ENCODE data around the gene IGFBP2.

The IGFBP2 gene

DNA sequence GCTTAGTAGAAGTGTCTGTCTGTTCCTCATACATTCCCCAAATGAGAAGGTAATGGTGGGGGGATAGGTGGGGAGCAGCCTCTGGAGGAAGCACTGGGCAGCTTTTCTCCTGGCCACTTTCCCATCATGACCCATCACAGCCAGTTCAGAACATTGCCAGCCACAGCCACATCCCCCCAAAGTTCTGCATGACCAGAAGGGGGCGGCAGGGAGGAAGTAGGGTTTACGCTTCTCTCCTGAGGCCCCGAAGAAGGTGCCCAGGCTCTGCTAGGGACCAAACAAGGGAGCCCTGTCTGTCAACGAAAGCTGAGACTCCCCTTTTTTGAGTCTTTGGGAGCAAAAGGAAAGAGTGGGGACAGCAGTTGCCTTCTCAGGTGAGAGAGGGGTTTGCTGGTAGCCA is 54.4 kb downstream of the IGFBP2 start:
- DNase-seq (ENCODE audit: low spot score), result no peak

DNA sequence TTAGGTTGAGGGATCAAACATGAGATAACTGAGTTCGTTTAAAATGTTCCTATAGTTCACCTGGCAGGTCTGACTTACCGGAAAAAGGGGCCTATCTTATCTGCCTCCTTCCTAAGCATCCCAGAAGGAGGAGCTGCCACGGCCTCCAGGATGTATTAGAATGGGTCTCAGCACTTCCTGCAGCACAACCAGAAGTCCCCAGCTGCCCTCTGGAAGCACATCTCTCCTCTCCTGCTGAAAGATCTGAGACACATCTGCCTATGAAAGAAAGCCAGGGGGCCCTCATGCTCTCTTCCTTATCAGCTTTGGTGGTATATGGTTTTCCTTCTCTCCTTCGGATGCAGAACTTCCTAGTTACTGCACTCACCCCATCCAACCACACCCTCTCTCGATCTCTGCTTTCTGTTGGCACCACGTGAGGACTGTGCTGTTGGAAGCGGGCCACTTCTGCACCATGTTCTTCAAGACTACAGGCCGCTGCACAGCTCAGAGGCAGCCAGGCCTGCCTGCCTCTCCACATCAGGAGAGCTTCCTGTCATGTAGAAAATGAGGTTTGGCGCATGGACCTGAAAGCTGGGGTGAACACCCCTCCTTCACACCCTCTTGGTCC is 55.6 kb downstream of the IGFBP2 start:
- DNase-seq (ENCODE audit: low spot score), result no peak

DNA sequence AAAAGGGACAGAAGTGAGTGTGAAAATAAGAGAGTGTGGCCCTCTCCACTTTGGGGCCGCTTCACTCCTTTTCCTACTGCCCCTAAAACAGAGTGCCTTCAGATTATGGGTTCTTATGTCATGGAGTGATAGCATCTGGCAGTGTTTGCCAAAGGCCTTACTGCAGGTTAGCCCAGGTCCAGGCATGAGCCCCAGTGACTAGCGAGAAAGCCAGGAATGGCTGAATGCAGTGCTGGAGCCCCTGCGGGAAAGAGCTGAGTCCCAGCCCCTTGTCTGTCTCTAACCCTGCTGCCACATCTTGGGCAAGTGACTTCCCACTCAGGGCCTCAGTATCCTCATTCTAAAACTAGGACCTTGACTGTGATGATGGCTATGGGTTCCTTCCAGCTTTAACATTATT is 56.2 kb downstream of the IGFBP2 start:
- no peak for DNase-seq (ENCODE audit: low spot score)

DNA sequence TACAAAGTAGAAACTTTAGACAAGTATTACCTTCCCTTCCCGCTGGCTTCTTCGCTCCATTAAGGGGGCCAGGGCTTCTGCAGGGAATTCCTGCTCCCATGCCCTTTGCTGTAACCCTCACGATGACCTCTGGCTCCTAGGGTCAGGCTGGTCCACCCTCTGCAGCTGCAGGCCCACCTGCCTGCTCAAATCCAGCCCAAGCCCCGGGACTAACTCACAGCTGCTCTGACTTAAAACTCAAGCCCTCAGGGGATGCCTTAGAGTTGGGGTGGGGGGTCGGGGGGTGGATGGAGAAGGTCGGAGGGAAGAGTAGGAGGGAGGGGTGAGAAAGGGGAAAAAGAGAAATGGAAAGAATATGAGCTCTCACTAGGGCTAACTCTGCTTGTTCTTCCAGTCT is 57.2 kb downstream of the IGFBP2 start:
- no peak for DNase-seq (ENCODE audit: low spot score)

DNA sequence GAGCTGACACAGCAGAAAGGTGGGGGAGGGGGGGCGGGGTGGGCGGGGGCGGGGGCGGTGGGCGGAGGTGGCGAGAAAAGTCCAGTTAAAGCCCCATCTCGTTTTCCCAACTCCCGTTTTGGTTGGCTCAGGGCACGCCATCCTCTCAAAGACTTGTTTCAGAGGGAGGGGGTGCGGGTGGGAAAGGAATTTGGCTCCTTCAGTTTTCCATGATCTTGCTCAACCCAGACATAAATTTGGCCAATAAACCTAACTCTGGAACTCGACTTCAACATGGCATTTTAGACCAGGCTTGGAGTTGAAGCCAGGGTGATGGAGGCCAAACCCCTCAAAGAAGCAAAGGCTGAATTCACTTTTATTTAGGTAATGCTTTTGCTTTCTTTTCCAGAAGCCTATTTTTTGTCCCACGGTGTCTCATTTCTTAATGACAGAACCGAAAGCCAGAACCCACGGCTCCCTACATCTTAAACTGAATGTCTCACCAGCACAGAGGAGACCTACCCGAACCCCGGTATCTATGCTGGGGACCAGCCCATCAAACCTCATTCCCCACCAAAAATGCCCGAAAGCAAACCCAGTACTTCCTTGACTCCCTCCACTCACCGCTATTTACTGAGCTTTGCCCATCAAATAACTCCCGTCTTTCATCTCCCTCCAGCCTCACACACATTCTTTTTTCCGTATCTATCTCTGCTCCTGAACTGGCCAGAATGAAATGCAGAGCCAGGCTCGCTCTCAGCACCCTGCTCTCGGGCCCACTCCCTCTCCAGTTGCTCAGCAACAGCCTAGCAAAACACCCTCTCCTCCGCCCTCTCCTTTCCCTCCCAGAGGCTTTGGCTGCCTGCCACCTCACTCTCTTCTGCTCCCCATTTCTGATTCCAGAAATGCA is 57.9 kb downstream of the IGFBP2 start:
- DNase-seq (ENCODE audit: low spot score), result peak; percentile 95

DNA sequence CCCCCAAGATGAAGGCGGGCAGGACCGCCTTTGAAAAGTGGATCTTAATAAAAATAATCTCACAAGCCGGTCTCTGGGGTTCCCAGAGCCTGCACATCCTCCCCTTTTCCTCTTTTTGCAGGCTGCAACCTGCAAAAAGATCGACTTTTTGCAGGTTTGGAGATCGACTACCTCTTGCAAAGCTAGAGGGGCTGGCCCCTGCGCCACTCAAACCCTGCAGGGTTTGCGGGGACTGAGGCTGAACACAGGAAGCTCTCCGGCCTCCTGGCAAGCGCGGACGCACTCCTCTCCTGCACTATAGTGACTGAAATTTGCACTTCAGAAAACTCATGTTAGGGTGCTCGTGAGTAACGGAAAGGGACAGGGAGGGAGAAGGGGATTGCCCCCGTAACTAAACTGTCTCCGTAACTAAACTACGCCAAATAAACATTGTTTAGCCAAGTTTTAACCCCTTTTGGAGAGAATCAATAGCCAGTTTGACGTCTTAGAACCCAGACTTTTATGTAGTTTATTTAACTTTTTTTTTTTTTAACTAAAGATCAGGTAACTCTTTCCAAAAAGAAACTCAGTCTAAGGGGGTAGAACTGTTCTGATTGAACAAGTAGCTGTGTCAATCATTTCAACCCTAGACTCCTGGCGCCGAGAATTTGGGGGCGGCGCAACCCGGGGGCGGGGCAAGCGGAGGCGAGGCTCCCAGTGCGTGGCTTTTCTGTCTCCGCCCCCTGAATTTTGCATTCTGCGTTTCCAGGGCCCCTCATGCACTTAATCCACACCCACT is 59.6 kb downstream of the IGFBP2 start:
- DNase-seq (ENCODE audit: low spot score), result peak; percentile 85

DNA sequence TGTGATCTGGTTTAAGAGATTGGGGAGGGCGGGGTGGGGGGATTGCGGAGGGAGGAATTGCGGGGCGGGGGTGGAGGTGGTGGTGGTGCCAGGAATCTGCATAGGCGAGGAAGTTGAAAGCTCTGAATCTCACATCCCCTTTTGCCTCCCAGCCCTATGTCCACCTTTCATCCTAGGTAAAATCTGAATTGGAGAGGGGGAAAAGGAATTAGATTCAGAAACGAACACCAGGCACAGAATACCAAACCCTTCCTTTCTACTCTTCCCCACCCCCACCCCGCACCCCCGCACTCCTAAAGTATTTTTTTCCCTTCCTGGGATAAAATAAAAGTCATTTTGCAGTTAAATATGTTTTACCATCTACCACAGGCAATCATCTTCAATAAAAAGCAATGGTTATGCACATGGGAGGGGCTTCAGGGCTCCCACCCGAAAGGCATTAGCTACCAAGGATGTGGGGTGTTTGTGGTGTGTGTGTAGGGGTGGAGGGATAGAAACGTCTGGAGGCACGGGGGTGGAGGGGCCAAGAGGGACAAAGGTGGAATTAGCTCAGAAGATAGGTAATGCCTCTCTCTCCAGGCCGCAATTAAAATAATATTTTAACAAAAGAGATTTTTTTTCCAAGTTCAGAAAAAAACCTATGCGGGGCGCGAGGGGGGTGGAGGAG is 60.3 kb downstream of the IGFBP2 start:
- no peak for DNase-seq (ENCODE audit: low spot score)

DNA sequence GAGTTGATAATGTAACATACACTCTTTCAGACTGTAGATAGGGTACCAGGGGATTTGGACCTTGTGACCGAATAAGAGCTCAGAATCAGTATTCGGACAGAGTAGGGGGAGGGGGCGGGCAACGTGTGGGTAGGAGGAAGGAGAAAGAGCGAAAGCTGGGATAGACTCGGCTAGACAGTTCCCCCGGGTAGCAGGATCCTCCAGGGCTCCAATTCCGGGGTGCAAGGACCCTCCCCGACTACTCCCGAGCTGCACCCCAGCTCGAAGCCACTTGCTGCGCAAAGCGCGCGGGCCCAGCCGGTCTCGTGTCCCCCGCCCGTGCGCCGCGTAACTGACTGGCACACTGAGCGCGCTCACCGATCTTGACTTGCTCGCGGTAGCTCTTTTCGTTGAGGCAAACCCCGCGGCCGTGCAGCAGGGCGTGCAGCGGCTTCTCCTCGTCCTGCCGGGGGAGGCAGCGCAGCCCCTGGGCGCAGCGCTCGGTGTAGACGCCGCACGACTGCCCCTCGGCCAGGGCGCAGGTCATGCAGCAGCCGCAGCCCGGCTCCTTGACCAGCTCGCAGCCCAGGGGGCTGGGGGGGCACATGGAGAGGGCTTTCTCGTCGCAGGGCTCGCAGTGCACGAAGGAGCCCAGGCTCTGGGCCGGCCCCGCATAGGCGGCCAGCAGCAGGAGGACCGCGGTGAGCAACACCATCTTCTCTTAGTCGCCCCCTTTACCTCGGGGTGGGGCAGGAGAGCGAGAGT is 61.0 kb downstream of the IGFBP2 start:
- DNase-seq (ENCODE audit: low spot score), result peak; percentile 49

DNA sequence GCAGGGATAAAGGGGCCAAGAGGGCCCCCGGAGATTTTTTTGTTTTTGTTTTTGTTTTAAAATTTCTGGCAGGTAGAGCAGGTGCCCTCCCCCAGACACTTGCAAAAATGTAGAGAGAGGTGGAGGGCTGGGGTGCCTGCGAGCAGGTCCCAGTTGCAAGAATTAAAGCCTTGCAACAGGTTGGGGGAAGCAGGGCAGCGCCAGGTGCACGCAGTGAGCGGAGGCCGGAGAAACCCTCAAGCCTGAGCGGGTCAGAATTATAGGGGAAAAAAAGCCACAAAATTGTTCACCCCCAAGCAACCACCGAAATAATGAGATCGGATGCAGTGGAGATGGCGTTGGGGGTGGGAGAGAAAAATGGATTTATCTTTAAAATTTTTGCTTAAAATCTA is 61.6 kb downstream of the IGFBP2 start:
- no peak for DNase-seq (ENCODE audit: low spot score)

DNA sequence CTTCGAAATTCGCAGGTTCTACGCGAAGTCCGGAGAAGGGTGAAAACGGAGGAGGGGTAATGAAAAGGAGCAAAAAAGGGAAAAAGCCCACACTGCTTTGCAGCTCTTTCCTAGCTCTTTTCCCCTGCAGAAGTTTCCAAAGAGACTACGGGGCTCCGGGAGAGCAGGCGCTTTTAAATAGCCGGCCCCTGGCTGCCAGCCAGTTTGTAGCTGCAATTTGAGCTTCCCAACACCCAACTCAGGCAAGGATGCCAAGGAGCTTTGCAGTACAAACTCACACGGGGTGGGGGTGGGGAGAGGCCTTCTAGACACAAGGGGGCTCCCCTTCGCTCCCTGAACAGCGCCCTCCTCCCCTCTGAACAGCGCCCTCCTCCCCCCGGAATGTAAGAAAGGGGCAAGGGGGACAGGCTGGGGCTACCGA is 62.2 kb downstream of the IGFBP2 start, which contains the start of gene IGFBP5:
TSS of gene IGFBP5 (minus strand) at position 149 of the 421 bp plus-strand sequence. CDS start 774 bp downstream, outside the sequence.
- peak; percentile 57 for DNase-seq (ENCODE audit: low spot score)

DNA sequence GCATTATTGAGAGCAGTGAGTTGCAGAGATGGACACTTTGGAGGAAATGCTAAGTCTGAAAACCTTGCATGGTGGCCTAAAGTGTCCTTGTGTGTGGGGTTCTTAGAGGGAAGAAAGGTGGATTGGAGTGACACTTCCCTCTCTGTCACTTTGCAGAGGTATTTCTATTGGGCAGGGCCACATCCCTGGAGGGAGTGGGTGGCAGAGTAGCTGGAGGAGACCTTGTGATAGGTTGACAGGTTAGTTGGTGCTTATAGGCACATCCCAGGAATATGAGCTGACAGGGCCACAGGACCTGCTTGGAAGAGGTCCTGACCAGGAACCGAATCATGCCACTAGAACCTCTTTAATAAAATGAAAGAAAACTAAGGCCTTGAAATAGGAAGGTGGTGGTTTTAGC is 63.1 kb downstream of the IGFBP2 start:
- DNase-seq (ENCODE audit: low spot score), result no peak

DNA sequence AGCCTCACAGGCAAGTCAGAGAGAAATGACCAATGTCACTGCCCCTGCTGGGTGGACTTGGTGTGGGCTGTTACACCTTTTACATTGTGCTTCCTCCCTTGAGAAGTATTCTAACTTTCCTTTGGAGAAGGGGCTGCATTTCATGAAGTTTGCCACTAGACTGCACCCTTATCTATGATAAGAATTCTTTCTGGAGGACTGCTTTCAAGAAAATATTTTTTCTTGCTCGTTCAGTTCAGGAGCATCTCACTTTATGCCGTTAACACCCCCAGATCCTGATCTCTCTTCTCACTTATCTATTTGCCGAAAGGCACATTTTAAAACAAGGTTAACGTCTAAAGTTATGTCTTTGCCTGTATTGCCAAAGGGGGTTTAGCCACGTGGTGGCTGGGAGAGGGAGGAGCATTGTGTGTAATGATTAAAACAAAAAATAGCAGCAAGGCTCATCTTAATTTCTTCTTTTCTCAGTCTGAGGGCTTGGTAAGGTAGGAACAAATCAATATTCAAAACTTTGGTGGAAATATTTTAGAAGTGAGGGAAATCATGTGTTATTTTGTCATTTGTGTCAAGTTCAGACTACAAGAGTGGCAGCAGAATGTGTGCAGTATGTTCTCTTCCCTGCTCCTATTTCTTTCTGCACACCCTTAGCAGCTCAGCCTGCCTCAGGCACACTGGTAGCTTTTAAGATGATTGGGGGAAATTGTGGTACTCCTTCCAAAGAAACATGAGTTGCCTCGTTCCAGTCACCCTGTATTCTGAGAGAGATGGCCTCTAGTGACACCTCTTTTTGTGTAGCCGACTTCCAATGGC is 63.7 kb downstream of the IGFBP2 start:
- DNase-seq (ENCODE audit: low spot score), result no peak

DNA sequence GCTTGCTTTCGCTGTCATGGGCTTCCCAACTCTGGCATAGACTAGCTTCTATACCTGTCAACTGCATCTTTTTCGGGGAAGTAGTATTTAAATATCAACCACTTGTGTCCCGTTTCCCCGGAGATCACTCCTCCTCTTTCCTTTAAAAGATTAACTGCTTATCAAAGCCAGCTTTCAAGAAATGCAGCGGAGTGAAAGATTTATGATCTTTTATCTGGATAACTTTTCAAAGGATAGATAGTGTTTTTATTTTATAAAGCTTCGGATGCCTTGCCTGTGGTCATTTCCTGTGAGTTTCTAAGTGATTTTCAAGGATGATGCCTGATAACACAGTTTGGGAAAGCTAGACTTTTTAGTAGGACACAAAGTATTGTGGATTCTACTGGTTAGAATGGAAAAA is 65.1 kb downstream of the IGFBP2 start:
- DNase-seq (ENCODE audit: low spot score), result no peak

DNA sequence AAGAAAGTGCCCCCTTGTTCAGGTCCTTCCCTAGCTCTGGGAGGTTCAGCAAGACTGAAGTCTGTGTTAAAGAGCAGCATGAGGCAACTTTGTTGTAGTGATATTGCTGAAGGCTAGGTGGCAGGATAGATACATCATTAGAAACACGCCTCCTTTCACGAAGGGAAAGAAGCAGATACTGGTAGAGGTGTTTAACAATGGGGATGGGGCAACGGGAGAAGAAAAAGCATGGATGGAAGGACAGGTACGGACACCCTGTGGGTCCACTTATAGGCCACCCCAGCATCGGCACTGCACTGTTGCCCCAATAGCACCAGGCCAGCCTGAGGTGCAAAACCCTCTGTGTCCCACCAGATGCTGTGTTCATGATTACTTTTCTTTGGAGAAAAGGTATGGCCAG is 65.7 kb downstream of the IGFBP2 start:
- no peak for DNase-seq (ENCODE audit: low spot score)

DNA sequence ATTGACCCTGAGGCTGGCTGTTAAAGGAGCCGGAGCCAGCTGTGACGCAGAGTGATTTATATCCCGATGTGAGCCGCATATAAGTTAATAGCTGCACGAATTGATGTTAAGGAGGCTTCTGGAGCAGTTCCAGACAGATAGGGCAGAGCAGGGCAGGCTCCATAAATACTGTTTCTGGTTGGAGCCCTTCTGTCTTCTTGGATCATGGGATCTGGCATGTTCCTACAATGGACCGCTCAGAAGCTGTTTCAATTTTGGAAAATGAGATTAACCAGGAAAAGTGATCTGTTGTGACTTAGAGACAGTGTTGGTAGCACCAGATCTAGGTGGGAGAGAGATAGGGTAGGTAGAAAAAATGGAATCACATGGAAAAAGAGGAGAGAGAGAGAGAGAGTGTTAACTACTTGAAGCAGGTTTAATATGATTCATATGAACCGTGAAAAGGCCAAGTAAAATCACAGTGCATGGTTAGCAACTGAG is 66.9 kb downstream of the IGFBP2 start:
- DNase-seq (ENCODE audit: low spot score), result no peak

DNA sequence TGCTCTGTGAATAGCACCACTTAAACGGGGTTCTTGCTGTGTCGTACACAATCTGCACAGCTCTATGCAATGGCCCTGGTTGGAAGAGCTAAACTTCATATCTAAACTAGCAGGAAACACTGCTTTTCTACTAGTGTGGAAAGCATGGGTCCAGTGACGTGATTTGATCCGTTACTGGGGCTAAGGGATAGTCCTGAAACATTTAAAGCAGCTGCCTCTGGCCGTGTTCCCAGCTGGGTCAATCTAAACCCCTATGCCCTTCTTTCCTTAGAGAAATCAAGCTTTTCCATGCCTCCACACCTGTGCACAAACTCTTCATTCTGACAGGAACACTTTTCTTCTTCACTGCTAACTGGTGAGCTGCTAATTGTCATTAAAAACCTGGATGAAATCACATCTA is 67.6 kb downstream of the IGFBP2 start:
- DNase-seq (ENCODE audit: low spot score), result no peak

DNA sequence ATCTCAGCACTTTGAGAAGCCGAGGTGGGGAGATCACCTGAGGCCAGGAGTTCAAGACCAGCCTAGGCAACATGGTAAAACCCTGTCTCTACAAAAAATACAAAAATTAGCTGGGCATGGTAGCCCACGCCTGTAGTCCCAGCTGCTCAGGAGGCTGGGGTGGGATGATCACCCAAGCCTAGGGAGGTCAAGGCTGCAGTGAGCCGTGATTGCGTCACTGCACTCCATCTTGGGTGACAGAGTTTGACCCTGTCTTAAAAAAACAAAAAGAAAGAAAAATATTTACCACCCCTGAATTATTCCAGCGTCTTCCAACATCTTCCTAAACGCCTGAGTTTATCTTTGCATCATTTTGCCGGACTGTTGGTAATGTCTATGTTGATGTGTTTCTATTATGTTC is 68.3 kb downstream of the IGFBP2 start:
- no peak for DNase-seq (ENCODE audit: low spot score)

DNA sequence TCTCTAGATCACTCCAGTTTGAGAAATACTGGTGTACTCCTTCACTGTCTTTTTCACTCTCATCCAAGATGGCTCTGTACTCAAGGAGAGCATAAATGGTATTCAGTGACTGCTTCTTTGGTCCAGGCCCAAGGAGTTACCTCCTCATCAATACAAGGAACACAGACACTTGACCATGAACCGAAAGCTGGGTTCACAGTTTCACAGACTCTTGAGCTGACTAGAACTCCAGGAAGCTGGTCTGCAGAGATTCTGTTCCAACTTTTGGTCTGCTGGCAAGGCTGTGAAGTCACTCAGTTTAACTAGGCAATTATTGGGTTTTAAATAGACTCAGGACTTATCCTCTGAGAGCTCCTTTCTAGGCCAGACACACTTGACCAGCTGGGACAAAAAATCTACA is 69.5 kb downstream of the IGFBP2 start:
- DNase-seq (ENCODE audit: low spot score), result no peak

DNA sequence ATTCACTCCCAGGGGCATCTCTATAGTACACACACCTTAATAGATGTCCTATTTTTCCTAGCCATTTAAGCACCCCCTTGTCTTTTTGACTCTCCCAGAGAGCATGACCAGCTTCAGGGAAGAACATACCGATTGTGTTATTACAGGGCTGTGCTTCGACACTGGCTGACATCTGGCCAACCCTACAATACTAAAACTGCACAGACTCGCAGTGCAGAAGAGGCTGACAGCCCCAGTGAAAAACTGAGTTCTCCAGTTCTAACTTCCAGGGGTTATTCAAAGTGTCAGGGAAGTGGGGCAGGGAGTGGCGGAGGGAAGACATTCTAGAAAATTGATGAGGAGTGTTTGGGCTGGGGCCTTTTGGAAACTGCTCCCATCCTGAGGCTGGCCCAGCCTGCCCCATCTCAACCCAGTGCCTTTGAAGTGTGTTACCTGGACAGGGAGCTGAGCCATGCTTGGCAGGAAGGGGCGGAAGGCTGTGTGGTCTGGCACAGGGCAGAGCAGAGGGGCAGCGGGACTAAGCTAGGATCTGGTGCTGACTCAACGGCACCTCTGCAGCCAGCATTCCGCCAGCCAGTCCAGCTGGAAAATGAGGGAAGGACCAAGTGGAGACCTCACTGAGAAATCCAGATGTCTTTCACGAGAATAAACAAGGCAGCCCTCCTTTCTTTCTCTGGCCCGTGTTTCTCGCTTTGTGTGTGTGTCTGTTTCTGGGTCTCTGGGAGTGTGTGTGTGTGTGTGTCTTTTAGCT is 77.5 kb downstream of the IGFBP2 start:
- peak; percentile 34 for DNase-seq (ENCODE audit: low spot score)

DNA sequence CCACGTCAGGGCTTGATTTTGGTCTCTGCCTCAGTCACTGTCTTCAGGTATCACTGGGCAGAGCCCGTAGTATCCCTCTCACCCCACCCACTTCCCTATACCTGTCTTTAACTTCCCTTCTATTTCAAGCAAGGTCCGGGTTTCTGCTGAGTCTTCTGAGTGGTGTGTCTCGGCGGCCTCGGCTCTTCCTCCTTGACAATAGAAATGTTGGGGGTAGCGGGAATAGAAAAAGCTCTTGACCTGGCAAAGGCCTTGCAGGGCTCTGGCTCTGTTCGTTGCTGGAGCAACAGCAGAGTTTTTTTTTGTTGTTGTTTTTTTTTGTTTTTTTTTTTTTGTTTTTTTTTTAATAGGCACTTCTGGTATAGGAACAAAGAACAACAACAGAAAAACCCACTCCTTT is 78.1 kb downstream of the IGFBP2 start:
- DNase-seq (ENCODE audit: low spot score), result no peak

Data from hepatic stellate cell (primary cell).